A549 (cell line): Measurements from ENCODE around the gene RAB3IL1. TPM values are rescaled to one million over a fixed set of nuclear protein-coding genes. Genes with fewer than 3 reads are reported as not detected.

Experiments used
- ATAC-seq, 2 experiments: fragments of 200-7000 bp in 1 of 2; fragments of >200 bp in 1 of 2; cut with Nextera tagmentation in 1 of 2; cut with Tn5 transposase in 1 of 2; 3 replicates each; pipeline versions ENCODE4 v1.8.0 to v1.9.1; 2018 to 2020; ENCODE audit warnings: mild to moderate bottlenecking in 1 of 2, moderate library complexity in 1 of 2
- CTCF ChIA-PET: fragments of 300-600 bp; sonication (Branson Sonifier 250); formaldehyde crosslinking; extraction: SDS; loops from one replicate; lab custom pipeline; 2021; ENCODE audit warnings: antibody characterized with exemption, inconsistent platforms; lab: Yijun Ruan, JAX
- POLR2A ChIA-PET: fragments of 350-600 bp; formaldehyde crosslinking; extraction: SDS; loops from one replicate; lab custom pipeline; 2021; ENCODE audit warnings: antibody characterized with exemption, inconsistent platforms; lab: Yijun Ruan, JAX
- DNase-seq, 2 experiments: peaks; one replicate each; pipeline versions ENCODE4 v3.0.0 to v3.0.0-alpha.2; 2011 to 2016; ENCODE audit warnings: low read depth in 1 of 2, low spot score in 1 of 2
- FAIRE-seq: peaks from 2 replicates; lab custom pipeline; 2011; peaks lifted over from hg19 to GRCh38; lab: Jason Lieb, UNC
- H3K27ac ChIP-seq, 2 experiments: fragments of >200 bp; sonication (Bioruptor Twin); formaldehyde crosslinking; 3 replicates each; pipeline ENCODE4 v1.5.1; 2016 to 2017
- H3K4me1 ChIP-seq: fragments of >200 bp; sonication (Bioruptor Twin); formaldehyde crosslinking; 3 replicates; pipeline ENCODE4 v1.6.1; 2016
- H3K4me2 ChIP-seq: fragments of >200 bp; sonication (Bioruptor Twin); formaldehyde crosslinking; 3 replicates; pipeline ENCODE4 v1.6.1; 2016
- H3K4me3 ChIP-seq: fragments of >200 bp; sonication (Bioruptor Twin); formaldehyde crosslinking; 3 replicates; pipeline ENCODE4 v1.5.1; 2016
- H3K9me3 ChIP-seq: fragments of >200 bp; sonication (Bioruptor Twin); formaldehyde crosslinking; 3 replicates; pipeline ENCODE4 v1.6.1; 2016
- BHLHE40 ChIP-seq: IDR thresholded peaks from 2 replicates; pipeline ENCODE4 v1.6.1; 2012; ENCODE audit warnings: low read depth, low read length, inconsistent platforms
- CBX8 ChIP-seq: fragments of 200-600 bp; sonication (generic); IDR thresholded peaks from 2 replicates; pipeline ENCODE4 v1.6.1; 2016
- CHD4 ChIP-seq: fragments of 200-600 bp; sonication (generic); IDR thresholded peaks from 2 replicates; pipeline ENCODE4 v1.6.1; 2016; ENCODE audit warnings: antibody characterized with exemption, mild to moderate bottlenecking, borderline replicate concordance
- CTCF ChIP-seq: fragments of >200 bp; sonication (Bioruptor Twin); formaldehyde crosslinking; IDR thresholded peaks from 3 replicates; pipeline ENCODE4 v1.5.1; 2016
- EHF ChIP-seq: fragments of 250-450 bp; sonication (Bioruptor Pico); IDR thresholded peaks from 2 replicates; pipeline ENCODE4 v1.5.0; 2020; ENCODE audit warnings: mild to moderate bottlenecking
- FOSB ChIP-seq: fragments of 250-450 bp; sonication (Bioruptor Pico); IDR thresholded peaks from 2 replicates; pipeline ENCODE4 v1.5.0; 2020; ENCODE audit warnings: mild to moderate bottlenecking, moderate library complexity
- FOSL2 ChIP-seq, 2 experiments: fragments of 450-650 bp in 1 of 2; fragments of >200 bp in 1 of 2; sonication (Bioruptor Twin) in 1 of 2; formaldehyde crosslinking; IDR thresholded peaks; 2 replicates each; pipeline versions ENCODE4 v1.5.0 to v1.6.1; 2016 to 2020; ENCODE audit warnings: mild to moderate bottlenecking in 1 of 2, moderate library complexity in 1 of 2
- FOXS1 ChIP-seq: fragments of 250-450 bp; sonication (Bioruptor Pico); IDR thresholded peaks from 2 replicates; pipeline ENCODE4 v1.5.0; 2020; ENCODE audit warnings: mild to moderate bottlenecking, moderate library complexity
- HES2 ChIP-seq: fragments of >200 bp; sonication (Bioruptor Twin); formaldehyde crosslinking; IDR thresholded peaks from 2 replicates; pipeline ENCODE4 v1.6.1; 2016
- HEYL ChIP-seq: fragments of 250-450 bp; sonication (Bioruptor Pico); IDR thresholded peaks from 2 replicates; pipeline ENCODE4 v1.8.0; 2021; ENCODE audit warnings: mild to moderate bottlenecking, moderate library complexity
- HOXA7 ChIP-seq: fragments of 250-450 bp; sonication (Bioruptor Pico); IDR thresholded peaks from 2 replicates; pipeline ENCODE4 v1.5.0; 2020; ENCODE audit warnings: mild to moderate bottlenecking, moderate library complexity
- HOXB13 ChIP-seq: fragments of 250-450 bp; sonication (Bioruptor Pico); IDR thresholded peaks from 2 replicates; pipeline ENCODE4 v1.5.0; 2020; ENCODE audit warnings: low read depth, mild to moderate bottlenecking, moderate library complexity
- HOXB5 ChIP-seq: fragments of 250-450 bp; sonication (Bioruptor Pico); IDR thresholded peaks from 2 replicates; pipeline ENCODE4 v1.5.0; 2020; ENCODE audit warnings: mild to moderate bottlenecking, moderate library complexity
- JUN ChIP-seq, 2 experiments: fragments of >200 bp; sonication (Bioruptor Twin); formaldehyde crosslinking; IDR thresholded peaks; 2 replicates in 1 of 2; 3 replicates in 1 of 2; pipeline ENCODE4 v1.6.1; 2016 to 2017
- KDM1A ChIP-seq: fragments of 200-600 bp; sonication (generic); IDR thresholded peaks from 2 replicates; pipeline ENCODE4 v1.6.1; 2016; ENCODE audit warnings: low read depth, mild to moderate bottlenecking
- MAFK ChIP-seq: fragments of 450-650 bp; IDR thresholded peaks from 2 replicates; pipeline ENCODE4 v1.6.1; 2014; ENCODE audit not compliant: partially characterized antibody
- MAX ChIP-seq: IDR thresholded peaks from 2 replicates; pipeline ENCODE4 v1.6.1; 2012
- MAZ ChIP-seq: fragments of 150-350 bp; IDR thresholded peaks from 2 replicates; pipeline ENCODE4 v1.6.1; 2014; ENCODE audit warnings: antibody characterized with exemption, low read depth, low read length, borderline replicate concordance
- MYC ChIP-seq: IDR thresholded peaks from 2 replicates; pipeline ENCODE4 v1.6.1; 2012; ENCODE audit warnings: mild to moderate bottlenecking, inconsistent platforms, low read length, improper control_type of control experiment, borderline replicate concordance
- NFE2L2 ChIP-seq: fragments of 150-350 bp; conservative IDR thresholded peaks from 2 replicates; pipeline ENCODE4 v1.6.1; 2014; ENCODE audit warnings: low read length
- NR3C1 ChIP-seq: fragments of >200 bp; sonication (Bioruptor Twin); formaldehyde crosslinking; IDR thresholded peaks from 3 replicates; pipeline ENCODE4 v1.6.1; 2017
- POLR2AphosphoS2 ChIP-seq: conservative IDR thresholded peaks from 2 replicates; pipeline ENCODE4 v1.6.1; 2012; ENCODE audit warnings: low read length, improper control_type of control experiment, inconsistent platforms
- RFX5 ChIP-seq: fragments of 450-650 bp; IDR thresholded peaks from 2 replicates; pipeline ENCODE4 v1.7.1; 2014; ENCODE audit warnings: antibody characterized with exemption, mild to moderate bottlenecking, moderate library complexity
- RNF2 ChIP-seq: fragments of 200-600 bp; sonication (generic); IDR thresholded peaks from 2 replicates; pipeline ENCODE4 v1.6.1; 2016; ENCODE audit warnings: low read depth, mild to moderate bottlenecking, antibody characterized with exemption, moderate library complexity, borderline replicate concordance
- SMC3 ChIP-seq: fragments of >200 bp; sonication (Bioruptor Twin); formaldehyde crosslinking; IDR thresholded peaks from 3 replicates; pipeline ENCODE4 v1.6.1; 2018; ENCODE audit warnings: inconsistent platforms
- SREBF2 ChIP-seq: fragments of 450-650 bp; IDR thresholded peaks from 2 replicates; pipeline ENCODE4 v1.6.1; 2014; ENCODE audit warnings: mild to moderate bottlenecking, moderate library complexity
- TFCP2L1 ChIP-seq: fragments of 250-450 bp; sonication (Bioruptor Pico); IDR thresholded peaks from 2 replicates; pipeline ENCODE4 v1.5.0; 2021; ENCODE audit warnings: mild to moderate bottlenecking
- ZNF302 ChIP-seq: fragments of 250-450 bp; sonication (Bioruptor Pico); IDR thresholded peaks from 2 replicates; pipeline ENCODE4 v1.9.0; 2021; ENCODE audit warnings: inconsistent platforms, mild to moderate bottlenecking, moderate library complexity
- ZSCAN20 ChIP-seq: fragments of 250-450 bp; sonication (Bioruptor Pico); IDR thresholded peaks from 2 replicates; pipeline ENCODE4 v1.8.0; 2022; ENCODE audit warnings: mild to moderate bottlenecking, moderate library complexity
- WGBS: methylation state at CpG from one replicate; pipeline ENCODE4 v1.1.6; 2017; ENCODE audit errors: missing lambda C conversion rate; 5-methylcytosine and 5-hydroxymethylcytosine counted together
- polyA plus RNA-seq, 4 experiments: library from polyadenylated mRNA; depleted of rRNA in 3 of 4; stranded (reverse); fragments of >200 nt; fragmentation: RNase III in 1 of 4; extraction: RNeasy Plus Mini Kit Qiagen cat#74134 plus additional on column Dnase treatment in 1 of 4; gene quantifications; 2 replicates in 3 of 4; 3 replicates in 1 of 4; pipeline ENCODE4 v1.2.3, GENCODE V29; 2011 to 2017
- TF ChIP-seq, protein P1 (sequence below): IDR thresholded peaks from 2 replicates; pipeline ENCODE4 v1.6.1; 2012

RAB3IL1 gene
- polyA plus RNA-seq, 2 of the 4 experiments (the other 2 are of a cell fraction): 5.8 to 6.2 TPM

DNA sequence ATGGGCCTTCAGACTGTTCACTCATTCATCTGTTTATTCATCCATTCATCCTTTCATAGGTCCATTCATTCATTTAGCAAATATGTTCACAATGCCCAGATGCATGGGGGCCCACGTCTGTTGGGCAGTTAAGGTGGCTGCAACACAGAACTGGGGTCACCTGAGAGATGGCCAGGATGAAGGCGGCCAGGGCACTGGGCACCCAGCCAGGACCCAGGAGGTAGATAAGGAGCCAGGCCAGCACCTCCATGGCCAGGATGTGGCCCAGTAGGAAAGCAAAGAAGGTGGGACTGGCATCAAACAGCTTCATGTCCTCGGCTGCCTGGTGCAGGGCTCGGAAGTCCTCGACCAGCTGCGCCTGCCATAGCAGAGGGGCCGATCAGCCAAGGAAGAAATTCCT is 38.2 kb downstream of the RAB3IL1 start:
- no peak for ATAC-seq
- no peak for FAIRE-seq
- 83% methylated on average over 7 of the region's 7 CpGs for WGBS
- H3K27ac ChIP-seq: no peak overlapping the region
- POLR2A ChIA-PET: no interaction called here
- no peaks in the 10 kb centered on the region for H3K9me3 ChIP-seq
- no peak overlapping the region for H3K4me2 ChIP-seq
- H3K4me3 ChIP-seq: no peak overlapping the region
- TF ChIP-seq MAFK: no peak
- TF ChIP-seq SREBF2: no peak
- no peak for TF ChIP-seq MYC
- TF ChIP-seq RFX5: no peak
- no peak for TF ChIP-seq BHLHE40
- no peak for TF ChIP-seq SMC3
- TF ChIP-seq MAZ: no peak
- TF ChIP-seq CTCF: no peak
- TF ChIP-seq JUN (IDR thresholded peaks at IDR 0.05): no peak
- TF ChIP-seq FOSB (CRISPR knock-in tag): no peak
- no peak for TF ChIP-seq MAX
- no peak for TF ChIP-seq HOXB13 (CRISPR knock-in tag)
- no peak for TF ChIP-seq HOXA7 (CRISPR knock-in tag)
- no peak for TF ChIP-seq CHD4
- TF ChIP-seq NFE2L2: no peak
- TF ChIP-seq KDM1A: no peak
- TF ChIP-seq, all 56 proteins: peak for 0
- no peak for DNase-seq
- peaks cover 20% of the 10 kb centered on the region for H3K4me1 ChIP-seq
- CTCF ChIA-PET: interaction anchor here (0.8 to 16.0 kb wide), 8 partner anchors 7 to 229 kb away, joined by 3 to 220 read pairs (median 19); no protein-coding TSS in a partner anchor

- DNase-seq (no peak), ATAC-seq (no peak), FAIRE-seq (no peak)
- no peak for TF ChIP-seq HES2
- TF ChIP-seq JUN (IDR thresholded peaks at IDR 0.05): no peak
- Histone ChIP-seq H3K4me1 (peaks cover 24% of the 10 kb centered on the region), H3K4me2 (no peak overlapping the region), H3K9me3 (no peaks in the 10 kb centered on the region), H3K4me3 (no peak overlapping the region), H3K27ac (no peak overlapping the region)
- ChIA-PET POLR2A (no interaction called here), CTCF (interaction anchor here (0.7 to 14.3 kb wide), 7 partner anchors 10 to 233 kb away, joined by 3 to 220 read pairs (median 37); partner anchors contain the start of gene FADS3)
- WGBS: 83% methylated on average over 9 of the region's 14 CpGs
Measured at GRCh38 chr11:61875698-61876097, 41.7 kb downstream of the RAB3IL1 start.

DNA sequence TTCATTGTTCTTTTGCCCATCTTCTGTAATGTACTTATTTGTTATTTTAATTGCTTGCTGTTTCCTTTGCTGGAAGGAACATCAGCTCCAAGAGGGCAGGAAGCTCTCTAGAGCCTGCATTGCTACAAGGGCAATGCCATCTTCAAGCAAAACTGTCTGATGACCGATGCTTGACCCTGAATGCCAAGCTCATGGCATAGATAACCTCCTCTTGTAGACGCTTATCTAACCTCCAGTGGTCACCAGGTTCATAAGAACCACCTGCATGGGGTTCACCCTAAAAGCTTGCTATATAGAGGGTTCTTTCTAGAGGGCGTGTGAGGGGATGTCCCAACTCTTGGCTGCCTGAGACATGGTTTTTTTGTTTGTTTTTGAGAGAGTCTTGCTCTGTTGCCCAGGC is 42.5 kb downstream of the RAB3IL1 start:
- 59% methylated on average over 3 of the region's 3 CpGs for WGBS
- ATAC-seq (no peak), FAIRE-seq (no peak), DNase-seq (no peak)
- no peak for TF ChIP-seq TFCP2L1
- TF ChIP-seq MYC: no peak
- TF ChIP-seq FOXS1 (CRISPR knock-in tag): no peak
- TF ChIP-seq EHF (CRISPR knock-in tag): no peak
- TF ChIP-seq MAZ: no peak
- no peak for TF ChIP-seq ZNF302 (CRISPR knock-in tag)
- no peak for TF ChIP-seq POLR2AphosphoS2
- no peak for TF ChIP-seq CBX8
- TF ChIP-seq NR3C1: no peak
- TF ChIP-seq ZSCAN20 (CRISPR knock-in tag): no peak
- no peak for TF ChIP-seq HOXB5
- no peak for TF ChIP-seq HEYL (CRISPR knock-in tag)
- no peak for TF ChIP-seq MAFK
- TF ChIP-seq FOSL2 (IDR thresholded peaks at IDR 0.05): no peak
- TF ChIP-seq FOSL2 (CRISPR knock-in tag; IDR thresholded peaks at IDR 0.05): no peak
- TF ChIP-seq, protein P1, sequence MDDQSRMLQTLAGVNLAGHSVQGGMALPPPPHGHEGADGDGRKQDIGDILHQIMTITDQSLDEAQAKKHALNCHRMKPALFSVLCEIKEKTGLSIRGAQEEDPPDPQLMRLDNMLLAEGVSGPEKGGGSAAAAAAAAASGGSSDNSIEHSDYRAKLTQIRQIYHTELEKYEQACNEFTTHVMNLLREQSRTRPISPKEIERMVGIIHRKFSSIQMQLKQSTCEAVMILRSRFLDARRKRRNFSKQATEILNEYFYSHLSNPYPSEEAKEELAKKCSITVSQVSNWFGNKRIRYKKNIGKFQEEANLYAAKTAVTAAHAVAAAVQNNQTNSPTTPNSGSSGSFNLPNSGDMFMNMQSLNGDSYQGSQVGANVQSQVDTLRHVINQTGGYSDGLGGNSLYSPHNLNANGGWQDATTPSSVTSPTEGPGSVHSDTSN: no peak
- TF ChIP-seq NFE2L2: no peak
- TF ChIP-seq RNF2: no peak
- Histone ChIP-seq H3K4me1 (peaks cover 24% of the 10 kb centered on the region), H3K9me3 (no peaks in the 10 kb centered on the region), H3K4me2 (0 out of 3 replicates have a peak overlapping the region, but pooled peaks have one; percentile 2), H3K4me3 (no peak overlapping the region), H3K27ac (peak overlapping the region in 1 of 2 experiments; percentile 59; a peak in 2 of 6 replicates)
- ChIA-PET POLR2A (no interaction called here), CTCF (interaction anchor here (1.2 to 14.3 kb wide), 7 partner anchors 11 to 234 kb away, joined by 3 to 220 read pairs (median 37); partner anchors contain the start of gene FADS3)
